ENCODE measurements around the gene SNX27. TPM values are rescaled to one million over a fixed set of nuclear protein-coding genes. Genes with fewer than 3 reads are reported as not detected.

The SNX27 gene
- total and polyA plus RNA-seq, 12 donors, result 6.0 to 46.7 (median 24.1) TPM

DNA sequence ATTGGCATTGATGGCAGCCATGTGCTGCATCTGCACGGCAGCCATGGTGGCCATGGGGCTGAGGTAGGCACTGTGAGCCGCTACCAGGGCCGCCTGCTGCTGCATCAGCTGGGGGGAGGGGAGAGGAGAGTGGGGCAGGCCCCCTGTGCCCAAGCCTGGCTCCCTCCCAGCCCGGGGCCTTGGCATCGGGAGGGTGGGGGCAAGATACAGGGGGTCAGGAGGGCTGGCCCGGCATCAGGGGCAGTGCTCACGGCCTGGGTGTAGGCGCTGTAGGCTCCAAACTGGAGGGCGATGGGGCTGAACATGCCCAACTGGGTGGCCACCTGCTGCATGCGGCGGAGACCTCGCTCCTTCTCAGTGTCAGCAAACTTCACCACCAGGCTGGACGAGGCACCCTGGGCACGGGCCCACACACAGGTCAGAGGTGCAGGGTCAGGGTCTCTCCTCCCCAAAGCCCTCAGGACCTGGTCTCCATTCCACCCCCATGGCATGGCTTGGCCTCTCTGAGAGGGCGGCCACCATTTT lies 95.8 kb downstream of the SNX27 start:
- no peak overlapping the region for H3K27ac ChIP-seq
- intact Hi-C loops (cut with DNase I), result no loop called here
- 84 to 95% (median 88%) methylated on average over 6 to 15 of the region's 15 CpGs for WGBS, 4 donors
- H3K36me3 ChIP-seq (replicated peaks in 1 of 2), result no peaks in the 10 kb centered on the region
- no peak overlapping the region for H3K4me3 ChIP-seq
- no peaks in the 10 kb centered on the region for H3K27me3 ChIP-seq
- TF ChIP-seq, protein P1, sequence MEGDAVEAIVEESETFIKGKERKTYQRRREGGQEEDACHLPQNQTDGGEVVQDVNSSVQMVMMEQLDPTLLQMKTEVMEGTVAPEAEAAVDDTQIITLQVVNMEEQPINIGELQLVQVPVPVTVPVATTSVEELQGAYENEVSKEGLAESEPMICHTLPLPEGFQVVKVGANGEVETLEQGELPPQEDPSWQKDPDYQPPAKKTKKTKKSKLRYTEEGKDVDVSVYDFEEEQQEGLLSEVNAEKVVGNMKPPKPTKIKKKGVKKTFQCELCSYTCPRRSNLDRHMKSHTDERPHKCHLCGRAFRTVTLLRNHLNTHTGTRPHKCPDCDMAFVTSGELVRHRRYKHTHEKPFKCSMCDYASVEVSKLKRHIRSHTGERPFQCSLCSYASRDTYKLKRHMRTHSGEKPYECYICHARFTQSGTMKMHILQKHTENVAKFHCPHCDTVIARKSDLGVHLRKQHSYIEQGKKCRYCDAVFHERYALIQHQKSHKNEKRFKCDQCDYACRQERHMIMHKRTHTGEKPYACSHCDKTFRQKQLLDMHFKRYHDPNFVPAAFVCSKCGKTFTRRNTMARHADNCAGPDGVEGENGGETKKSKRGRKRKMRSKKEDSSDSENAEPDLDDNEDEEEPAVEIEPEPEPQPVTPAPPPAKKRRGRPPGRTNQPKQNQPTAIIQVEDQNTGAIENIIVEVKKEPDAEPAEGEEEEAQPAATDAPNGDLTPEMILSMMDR (IDR thresholded peaks at IDR 0.05), result no peak
- no peak for TF ChIP-seq POLR2A (IDR thresholded peaks at IDR 0.05)
- no peak for DNase-seq
- no peaks in the 10 kb centered on the region for H3K4me1 ChIP-seq (replicated peaks in 1 of 2)
- H3K9me3 ChIP-seq (replicated peaks in 1 of 3), result no peaks in the 10 kb centered on the region

DNA sequence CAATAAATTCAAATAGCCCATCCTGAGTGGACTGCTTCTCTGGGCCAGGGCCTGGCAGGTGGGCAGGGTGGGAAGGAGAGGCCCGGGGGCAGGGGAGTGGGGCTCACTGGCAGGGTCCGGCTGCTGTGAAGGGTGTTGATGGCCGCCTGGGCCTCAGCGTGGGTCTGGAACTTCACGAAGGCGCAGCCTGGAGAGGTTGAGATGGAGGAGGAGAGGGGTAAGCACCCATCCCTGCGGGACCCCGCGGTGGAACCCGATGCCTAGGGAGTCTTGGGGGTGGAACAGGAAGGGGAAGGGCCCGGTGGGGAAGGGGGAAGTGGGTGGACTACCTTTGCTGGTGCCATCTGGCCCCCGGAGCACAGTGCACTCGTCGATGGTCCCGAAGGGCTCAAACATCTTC lies 97.0 kb downstream of the SNX27 start:
- intact Hi-C loops (cut with DNase I), result no loop called here
- no peak for DNase-seq
- H3K9me3 ChIP-seq (replicated peaks in 1 of 3), result no peaks in the 10 kb centered on the region
- 85 to 93% (median 86%) methylated on average over 6 to 15 of the region's 15 CpGs for WGBS, 4 donors
- H3K4me1 ChIP-seq (replicated peaks in 1 of 2), result no peaks in the 10 kb centered on the region
- no peak overlapping the region for H3K4me3 ChIP-seq
- no peak overlapping the region for H3K27ac ChIP-seq
- no peaks in the 10 kb centered on the region for H3K27me3 ChIP-seq
- no peaks in the 10 kb centered on the region for H3K36me3 ChIP-seq (replicated peaks in 1 of 2)
- TF ChIP-seq, protein P1 (IDR thresholded peaks at IDR 0.05), result no peak
- no peak for TF ChIP-seq POLR2A (IDR thresholded peaks at IDR 0.05)

DNA sequence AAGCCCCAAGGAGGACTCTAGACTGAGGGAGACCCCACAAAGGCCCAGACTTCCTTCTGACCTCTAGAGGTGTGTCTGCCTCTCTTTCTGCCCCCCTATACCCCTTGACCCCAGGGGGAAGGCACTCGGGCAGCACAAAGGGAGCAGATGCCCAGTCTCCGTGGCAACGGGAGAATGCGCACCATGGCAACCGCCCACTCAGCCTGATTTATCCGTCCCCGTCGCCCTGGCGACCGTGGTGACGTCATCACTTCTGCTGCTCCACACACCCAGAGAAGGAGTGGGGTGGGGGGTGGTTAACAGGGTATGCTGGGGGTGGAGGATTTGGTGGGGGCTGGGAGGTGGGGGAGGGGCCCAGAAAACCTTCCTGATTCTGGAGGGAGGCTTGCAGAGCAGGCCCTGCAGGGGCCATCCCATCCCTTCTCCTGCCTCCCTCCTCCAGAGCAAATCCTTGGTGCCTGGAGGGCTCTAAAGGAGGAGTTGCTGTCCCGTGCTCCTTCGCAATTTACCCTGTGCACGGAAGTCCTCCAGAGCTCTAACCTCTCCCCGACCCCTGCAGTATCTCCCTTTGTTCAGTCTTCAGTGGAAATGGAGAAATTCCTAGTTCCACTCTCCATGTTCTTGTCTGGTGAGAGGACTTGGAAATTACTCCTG lies 98.5 kb downstream of the SNX27 start:
- peak in 5 of 7 donors; percentile 17 to 96 (median 59) for DNase-seq
- Histone ChIP-seq H3K4me3 (no peak overlapping the region), H3K27me3 (no peaks in the 10 kb centered on the region), H3K27ac (no peak overlapping the region), H3K9me3 (replicated peaks in 1 of 3) (no peaks in the 10 kb centered on the region), H3K36me3 (replicated peaks in 1 of 2) (no peaks in the 10 kb centered on the region), H3K4me1 (replicated peaks in 1 of 2) (no peaks in the 10 kb centered on the region)
- intact Hi-C loops (cut with DNase I), result no loop called here
- TF ChIP-seq, protein P1 (IDR thresholded peaks at IDR 0.05), result no peak
- no peak for TF ChIP-seq POLR2A (IDR thresholded peaks at IDR 0.05)
- WGBS, 4 donors, result 32 to 56% (median 54%) methylated on average over 2 to 15 of the region's 15 CpGs

DNA sequence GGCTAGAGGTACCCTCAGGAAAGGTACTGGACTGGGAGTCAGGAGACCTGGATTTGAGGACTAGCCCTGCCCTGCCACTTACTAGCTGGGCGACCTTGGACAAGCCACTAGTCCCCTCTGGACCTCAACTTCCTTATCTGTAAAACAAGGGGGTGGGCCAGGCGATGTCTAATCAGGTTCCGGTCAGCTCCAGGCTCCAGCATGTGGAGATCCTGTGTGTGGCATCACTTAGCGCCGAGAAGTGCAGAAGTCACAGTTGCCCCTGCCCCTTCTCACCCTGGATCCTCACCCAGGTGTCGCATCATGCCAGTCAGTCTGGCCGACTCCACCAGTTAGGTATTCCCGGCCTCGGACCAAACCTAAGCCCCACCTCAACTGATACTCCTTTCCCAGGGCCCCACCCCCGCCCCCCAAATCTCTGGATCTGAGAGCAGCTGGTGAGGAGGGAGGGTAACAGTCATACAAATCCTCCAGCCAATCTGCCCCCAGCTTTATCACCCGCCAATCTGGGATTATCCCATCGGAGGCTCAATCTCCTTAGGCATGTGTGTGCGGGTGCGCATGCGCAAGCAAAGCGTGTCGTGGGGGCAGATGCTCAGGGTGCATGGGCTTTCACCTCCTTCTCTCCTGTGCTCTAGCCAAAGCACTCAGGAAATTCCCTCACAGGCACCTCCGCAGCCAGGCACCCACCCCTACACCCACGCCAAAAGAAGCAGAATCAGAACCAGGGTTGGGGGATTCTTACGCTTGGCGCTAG lies 99.4 kb downstream of the SNX27 start:
- Histone ChIP-seq H3K4me3 (no peak overlapping the region), H3K9me3 (replicated peaks in 1 of 3) (no peaks in the 10 kb centered on the region), H3K27me3 (no peaks in the 10 kb centered on the region), H3K27ac (no peak overlapping the region), H3K36me3 (replicated peaks in 1 of 2) (no peaks in the 10 kb centered on the region), H3K4me1 (replicated peaks in 1 of 2) (no peaks in the 10 kb centered on the region)
- 80 to 85% (median 83%) methylated on average over 17 to 21 of the region's 21 CpGs for WGBS, 4 donors
- DNase-seq, result no peak
- intact Hi-C loops (cut with DNase I), result no loop called here
- TF ChIP-seq POLR2A (IDR thresholded peaks at IDR 0.05), result no peak
- TF ChIP-seq, protein P1 (IDR thresholded peaks at IDR 0.05), result no peak
